Measurements from ENCODE around the gene NQO2. TPM values are rescaled to one million over a fixed set of nuclear protein-coding genes. Genes with fewer than 3 reads are reported as not detected.
"Not testable (repeated sequence)": the region's sequence is repeated elsewhere in the genome, so short reads cannot be mapped to it uniquely, and the experiment has no call there.

NQO2 gene
- total and polyA plus RNA-seq, 5 experiments from 2014 or later = 21.0 to 48.1 (median 37.9) TPM

DNA sequence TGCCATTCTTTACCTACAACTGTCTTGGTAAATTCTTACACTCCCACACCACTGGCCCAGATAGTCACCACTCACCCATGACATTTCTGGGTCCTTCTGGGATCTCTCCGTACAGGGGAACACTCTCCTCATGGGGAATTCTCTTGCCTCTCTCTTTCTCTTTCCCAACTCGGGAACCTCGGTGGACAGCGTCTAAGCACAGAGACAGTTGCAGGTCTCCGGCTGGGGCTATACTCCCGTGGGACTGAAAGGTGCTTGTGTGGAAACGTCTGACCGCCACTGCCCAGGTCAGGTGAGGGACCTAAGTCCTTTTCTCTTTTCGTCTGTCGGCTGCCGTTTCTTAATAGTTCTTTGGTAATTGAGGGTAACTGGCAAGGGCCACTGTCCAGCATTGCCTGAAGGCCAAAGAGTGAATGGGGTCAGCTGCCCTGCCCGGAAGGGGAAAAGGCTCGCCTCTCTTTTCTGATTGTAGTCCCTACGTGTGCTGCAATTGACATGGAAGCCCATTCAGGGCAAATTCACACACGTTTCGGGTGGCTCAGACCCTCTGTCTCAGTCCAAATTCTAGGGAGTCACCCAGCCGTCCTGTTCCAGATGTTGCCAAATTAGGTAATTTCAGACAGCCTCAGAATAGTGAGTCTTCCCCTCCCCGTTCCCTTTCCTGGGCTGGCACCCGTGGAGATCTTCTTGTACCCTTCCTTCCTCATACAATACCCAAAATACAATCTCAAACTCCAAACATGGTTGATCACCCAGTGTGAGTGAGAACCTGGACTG lies 37.4 kb downstream of the NQO2 start:
- H3K36me3 Mint-ChIP-seq = peaks cover 0 to 3% (median 0%) of the 10 kb centered on the region in 3 donors
- peaks cover 0 to 4% (median 0%) of the 10 kb centered on the region in 5 donors for H3K27me3 Mint-ChIP-seq
- no peak overlapping the region for H3K4me3 Mint-ChIP-seq
- POLR2A ChIA-PET = interaction anchor here (1.4 to 1.8 kb wide), 2 partner anchors 11 to 16 kb away, joined by 3 to 4 read pairs; no protein-coding TSS in a partner anchor
- no peaks in the 10 kb centered on the region for H3K9me3 Mint-ChIP-seq
- no peak overlapping the region for H3K27ac Mint-ChIP-seq
- DNase-seq (no peak), ATAC-seq (no peak)
- H3K4me1 Mint-ChIP-seq = peaks cover 0 to 5% (median under 1%) of the 10 kb centered on the region in 4 donors

DNA sequence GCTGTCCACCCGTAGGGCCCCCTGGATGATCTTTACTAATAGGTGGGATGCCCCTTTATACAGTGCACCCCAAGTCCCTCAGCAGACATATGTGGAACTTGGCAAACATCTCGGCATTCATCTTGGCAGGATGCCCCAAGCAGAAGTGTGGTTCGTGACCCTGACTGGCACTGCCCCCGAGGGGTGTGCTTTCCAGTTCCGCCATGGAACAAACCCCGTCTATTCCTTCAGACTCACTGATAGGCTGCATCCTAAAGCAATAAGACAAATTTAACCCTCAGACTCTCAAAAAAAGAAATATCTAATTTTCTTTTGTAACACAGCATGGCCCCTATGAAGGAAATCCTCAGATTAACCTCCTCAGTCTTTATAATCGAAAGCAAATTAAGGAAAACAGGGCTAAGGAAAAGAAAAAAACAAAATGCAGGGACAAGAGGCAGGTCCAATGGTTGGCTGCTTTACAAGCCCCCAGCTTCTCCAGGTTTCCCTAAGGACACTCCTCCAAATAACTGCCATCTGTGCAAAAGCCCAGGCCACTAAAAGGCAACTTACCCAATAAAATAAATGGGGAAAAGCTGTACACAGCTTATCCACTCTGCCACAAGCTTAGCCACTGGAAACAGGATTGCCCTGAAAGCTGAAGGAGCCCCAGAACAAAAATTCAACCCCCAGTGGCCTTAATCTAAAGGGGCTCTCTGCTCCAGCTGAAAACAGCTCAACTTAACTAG lies 38.1 kb downstream of the NQO2 start:
- DNase-seq = no peak
- H3K4me1 Mint-ChIP-seq = peaks cover 0 to 1% (median 0%) of the 10 kb centered on the region in 4 donors
- H3K27me3 Mint-ChIP-seq = peaks cover 0 to 2% (median 0%) of the 10 kb centered on the region in 5 donors
- H3K9me3 Mint-ChIP-seq = no peaks in the 10 kb centered on the region
- H3K4me3 Mint-ChIP-seq = no peak overlapping the region
- H3K36me3 Mint-ChIP-seq = peaks cover 0 to 3% (median 0%) of the 10 kb centered on the region in 3 donors
- no peak for ATAC-seq
- H3K27ac Mint-ChIP-seq = no peak overlapping the region
- POLR2A ChIA-PET = no interaction called here

GRCh38 chr6:3039384-3039783 lies 39.7 kb downstream of the NQO2 start:
- DNase-seq = no peak
- ATAC-seq = no peak
- H3K4me3 Mint-ChIP-seq = no peak overlapping the region
- H3K27ac Mint-ChIP-seq = no peak overlapping the region
- peaks cover 0 to 1% (median 0%) of the 10 kb centered on the region in 4 donors for H3K4me1 Mint-ChIP-seq
- POLR2A ChIA-PET = interaction anchor here (1.3 kb wide), 1 partner anchor 14 kb away, joined by 3 read pairs; no protein-coding TSS in a partner anchor
- peaks cover 0 to 2% (median 0%) of the 10 kb centered on the region in 5 donors for H3K27me3 Mint-ChIP-seq
- H3K9me3 Mint-ChIP-seq = no peaks in the 10 kb centered on the region
- H3K36me3 Mint-ChIP-seq = peaks cover 0 to 3% (median 0%) of the 10 kb centered on the region in 3 donors

DNA sequence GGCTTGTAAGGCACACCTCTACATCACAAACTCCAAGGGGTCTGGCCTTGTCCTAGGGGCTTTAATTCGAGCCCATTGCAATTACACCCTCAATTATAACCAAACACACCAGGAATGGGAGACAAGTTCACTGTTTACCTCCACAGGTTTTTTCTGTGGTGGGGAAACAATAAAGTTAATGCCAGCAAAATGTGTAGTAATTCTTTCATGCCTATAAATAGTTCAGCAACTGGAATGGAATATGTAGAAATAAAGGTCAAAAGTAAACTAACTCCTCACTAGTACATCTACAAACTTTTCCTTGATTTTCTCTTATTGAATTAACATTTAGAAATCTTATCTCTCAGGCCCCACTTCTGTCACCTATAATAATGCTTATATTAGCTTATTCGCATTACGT lies 41.5 kb downstream of the NQO2 start:
- no peak for ATAC-seq
- H3K4me3 Mint-ChIP-seq = no peak overlapping the region
- POLR2A ChIA-PET = no interaction called here
- DNase-seq = no peak
- H3K27me3 Mint-ChIP-seq = peaks cover 0 to 1% (median 0%) of the 10 kb centered on the region in 5 donors
- no peaks in the 10 kb centered on the region for H3K4me1 Mint-ChIP-seq
- H3K27ac Mint-ChIP-seq = no peak overlapping the region
- no peaks in the 10 kb centered on the region for H3K9me3 Mint-ChIP-seq
- H3K36me3 Mint-ChIP-seq = no peaks in the 10 kb centered on the region

- Mint-ChIP-seq H3K27ac (no peak overlapping the region), H3K4me1 (no peaks in the 10 kb centered on the region), H3K9me3 (no peaks in the 10 kb centered on the region), H3K4me3 (no peak overlapping the region), H3K27me3 (peaks cover 0 to 1% (median 0%) of the 10 kb centered on the region in 5 donors), H3K36me3 (no peaks in the 10 kb centered on the region)
- POLR2A ChIA-PET = no interaction called here
- DNase-seq (no peak), ATAC-seq (no peak)
Observed at GRCh38 chr6:3041606-3042005, 41.9 kb downstream of the NQO2 start.

DNA sequence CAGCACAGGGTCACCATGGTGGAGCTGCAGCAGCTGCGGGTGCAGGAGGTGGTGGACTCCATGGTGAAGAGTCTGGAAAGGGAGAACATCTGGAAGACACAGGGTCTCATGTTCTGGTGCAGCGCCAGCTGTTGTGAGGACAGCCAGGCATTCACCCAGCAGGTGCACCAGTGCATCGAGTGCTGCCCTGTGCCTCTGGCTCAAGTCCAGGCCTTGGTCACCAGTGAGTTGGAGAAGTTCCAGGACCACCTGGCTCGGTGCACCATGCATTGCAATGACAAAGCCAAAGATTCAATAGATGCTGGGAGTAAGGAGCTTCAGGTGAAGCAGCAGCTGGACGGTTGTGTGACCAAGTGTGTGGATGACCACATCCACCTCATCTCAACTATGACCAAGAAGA lies 45.7 kb downstream of the NQO2 start:
- H3K27ac Mint-ChIP-seq = no peak overlapping the region
- H3K9me3 Mint-ChIP-seq = no peaks in the 10 kb centered on the region
- ATAC-seq (no peak), DNase-seq (no peak)
- POLR2A ChIA-PET = interaction anchor here (1.6 kb wide), 1 partner anchor 8 kb away, joined by 6 read pairs; no protein-coding TSS in a partner anchor
- no peaks in the 10 kb centered on the region for H3K4me1 Mint-ChIP-seq
- H3K4me3 Mint-ChIP-seq = no peak overlapping the region
- H3K36me3 Mint-ChIP-seq = no peaks in the 10 kb centered on the region
- peaks cover 0 to 9% (median 1%) of the 10 kb centered on the region in 5 donors for H3K27me3 Mint-ChIP-seq

- Mint-ChIP-seq H3K9me3 (no peaks in the 10 kb centered on the region), H3K27me3 (peaks cover 0 to 9% (median 1%) of the 10 kb centered on the region in 5 donors), H3K4me1 (no peaks in the 10 kb centered on the region), H3K36me3 (no peaks in the 10 kb centered on the region), H3K4me3 (no peak overlapping the region), H3K27ac (no peak overlapping the region)
- POLR2A ChIA-PET = no interaction called here
- no peak for DNase-seq
- no peak for ATAC-seq
Observed at GRCh38 chr6:3045777-3046176, 46.1 kb downstream of the NQO2 start.

GRCh38 chr6:3046295-3046694 lies 46.6 kb downstream of the NQO2 start:
- Mint-ChIP-seq H3K36me3 (no peaks in the 10 kb centered on the region), H3K4me3 (no peak overlapping the region), H3K27ac (no peak overlapping the region), H3K27me3 (peaks cover 0 to 9% (median 1%) of the 10 kb centered on the region in 5 donors), H3K4me1 (no peaks in the 10 kb centered on the region), H3K9me3 (no peaks in the 10 kb centered on the region)
- DNase-seq (no peak), ATAC-seq (no peak)
- POLR2A ChIA-PET = no interaction called here

- not testable (repeated sequence) for H3K4me3 Mint-ChIP-seq, DNase-seq, H3K9me3 Mint-ChIP-seq, H3K36me3 Mint-ChIP-seq, H3K27ac Mint-ChIP-seq, H3K27me3 Mint-ChIP-seq, ATAC-seq, H3K4me1 Mint-ChIP-seq
- POLR2A ChIA-PET = interaction anchor here (1.0 kb wide), 1 partner anchor 12 kb away, joined by 3 read pairs; no protein-coding TSS in a partner anchor
Observed at GRCh38 chr6:3048009-3048408, 48.3 kb downstream of the NQO2 start.

DNA sequence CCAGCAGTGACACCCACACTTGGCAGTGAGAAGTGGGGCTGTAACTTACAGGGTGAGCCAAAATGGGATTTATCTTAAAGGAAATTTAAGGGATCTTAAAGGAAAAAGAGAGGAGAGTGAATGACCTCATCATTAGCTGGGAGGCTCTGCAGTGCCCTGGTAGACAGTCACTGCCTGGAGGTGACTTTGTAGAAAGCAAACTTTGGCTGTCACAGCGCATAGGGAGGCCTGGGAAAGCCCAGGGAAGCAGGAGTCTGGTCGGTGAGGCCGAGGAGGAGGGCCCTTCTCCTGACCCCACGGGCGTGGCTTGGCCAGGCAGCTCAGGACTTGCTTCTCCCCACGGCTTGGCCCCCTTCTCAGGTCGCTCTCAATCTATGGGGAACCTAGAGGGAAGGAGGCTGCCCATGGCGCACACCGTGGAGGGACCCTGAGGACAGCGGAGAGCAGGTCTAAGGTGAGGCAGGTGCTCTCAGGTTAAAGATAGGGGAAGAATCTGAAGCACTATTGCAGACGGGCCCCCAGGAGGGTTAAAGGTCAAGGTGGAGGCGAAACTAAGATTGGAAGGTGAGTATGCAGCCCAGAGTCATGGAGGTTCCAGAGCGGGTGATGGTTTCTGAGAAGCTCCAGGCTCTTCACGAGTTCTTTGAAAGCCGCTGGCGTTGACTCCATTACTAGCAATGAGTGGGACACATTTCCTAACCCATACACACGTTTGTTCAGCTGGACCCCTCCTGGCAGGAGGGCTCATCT lies 53.0 kb downstream of the NQO2 start:
- POLR2A ChIA-PET = interaction anchor here (1.2 to 2.2 kb wide), 6 partner anchors 8 to 62 kb away, joined by 3 to 34 read pairs (median 14); partner anchors contain the start of gene NQO2
- Mint-ChIP-seq H3K9me3 (no peaks in the 10 kb centered on the region), H3K36me3 (no peaks in the 10 kb centered on the region), H3K4me1 (peaks cover 6 to 24% (median 19%) of the 10 kb centered on the region in 4 donors), H3K27me3 (peaks cover 0 to 9% (median 0%) of the 10 kb centered on the region in 5 donors), H3K4me3 (peak overlapping the region; percentile 63 to 83 (median 78)), H3K27ac (peak overlapping the region in 7 of 10 donors; percentile 19 to 90 (median 69))
- ATAC-seq (no peak), DNase-seq (no peak)

DNA sequence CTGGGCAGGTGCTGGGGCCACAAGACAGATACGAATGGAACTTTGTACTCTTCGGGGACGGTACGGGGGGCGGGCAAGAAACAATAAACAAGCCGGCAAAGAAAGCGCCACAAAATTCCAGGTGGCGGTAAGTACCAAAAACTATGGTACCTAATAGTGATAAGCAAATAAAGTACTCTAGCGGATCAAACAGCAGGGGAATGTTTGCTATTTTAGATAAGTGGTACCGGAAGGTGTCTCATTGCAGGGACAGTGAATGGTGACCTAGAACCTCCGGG lies 53.5 kb downstream of the NQO2 start:
- DNase-seq (peak in 1 of 10 donors; percentile 23), ATAC-seq (no peak)
- Mint-ChIP-seq H3K9me3 (no peaks in the 10 kb centered on the region), H3K36me3 (no peaks in the 10 kb centered on the region), H3K27me3 (peaks cover 0 to 9% (median 0%) of the 10 kb centered on the region in 5 donors), H3K4me3 (peak overlapping the region; percentile 63 to 83 (median 78)), H3K27ac (peak overlapping the region in 8 of 10 donors; percentile 15 to 86 (median 66)), H3K4me1 (peaks cover 6 to 24% (median 19%) of the 10 kb centered on the region in 4 donors)
- POLR2A ChIA-PET = interaction anchor here (0.9 to 2.2 kb wide), 12 partner anchors 8 to 965 kb away, joined by 3 to 34 read pairs (median 5); partner anchors contain the start of genes NQO2, RIPK1 and SERPINB1
